Activated CD8-positive, alpha-beta T cell treated with anti-CD3 and anti-CD28 coated beads for 36 hours (primary cell): ENCODE results near the gene MAN1B1. TPM values are rescaled to one million over a fixed set of nuclear protein-coding genes. Genes with fewer than 3 reads are reported as not detected.
A peak's percentile ranks its signal among the peaks of the same experiment; 100 is the strongest.

Source experiments
- ATAC-seq: fragments of 200-7000 bp; cut with Tn5 transposase; one replicate; pipeline ENCODE4 v1.10.0; 2021; ENCODE audit warnings: mild to moderate bottlenecking, moderate library complexity
- CTCF ChIA-PET: fragments of 350-600 bp; sonication (Branson Sonifier 250); formaldehyde crosslinking; loops from one replicate; lab custom pipeline; 2021; ENCODE audit warnings: antibody characterized with exemption; lab: Charles Lee
- POLR2A ChIA-PET: fragments of 350-600 bp; sonication (Branson Sonifier 250); formaldehyde crosslinking; loops from one replicate; lab custom pipeline; 2021; ENCODE audit warnings: antibody characterized with exemption; lab: Charles Lee
- DNase-seq: peaks from one replicate; pipeline ENCODE4 v3.0.0-alpha.2; 2020
- H3K27ac Mint-ChIP-seq: one replicate; pipeline ENCODE4 v1.8.0; 2021; ENCODE audit warnings: mild to moderate bottlenecking, mixed read lengths
- H3K27me3 Mint-ChIP-seq: one replicate; pipeline ENCODE4 v1.8.0; 2021; ENCODE audit warnings: mixed read lengths
- H3K36me3 Mint-ChIP-seq: one replicate; pipeline ENCODE4 v1.8.0; 2021; ENCODE audit warnings: low read depth, mixed read lengths
- H3K4me1 Mint-ChIP-seq: one replicate; pipeline ENCODE4 v1.8.0; 2021; ENCODE audit warnings: low read depth, mixed read lengths
- H3K4me3 Mint-ChIP-seq: one replicate; pipeline ENCODE4 v1.8.0; 2021; ENCODE audit warnings: mild to moderate bottlenecking, moderate library complexity, mixed read lengths
- H3K9me3 Mint-ChIP-seq: one replicate; pipeline ENCODE4 v1.8.0; 2021; ENCODE audit warnings: mixed read lengths
- intact Hi-C: fragments of 100-400 bp; cut with micrococcal nuclease; formaldehyde crosslinking; loops from one replicate; pipeline ENCODE4 v1.10.0; 2022
- total RNA-seq, 2 experiments: library from RNA; stranded (reverse); gene quantifications; one replicate each; pipeline ENCODE4 v1.2.3, GENCODE V29; 2021
- TF ChIP-seq, protein P1 (sequence below): fragments of 200-600 bp; IDR thresholded peaks from one replicate; pipeline ENCODE4 v1.8.0; 2022; ENCODE audit warnings: antibody characterized with exemption, mild to moderate bottlenecking

MAN1B1 gene
- total RNA-seq, 2 experiments from 2014 or later: 31.1 to 33.2 TPM

DNA sequence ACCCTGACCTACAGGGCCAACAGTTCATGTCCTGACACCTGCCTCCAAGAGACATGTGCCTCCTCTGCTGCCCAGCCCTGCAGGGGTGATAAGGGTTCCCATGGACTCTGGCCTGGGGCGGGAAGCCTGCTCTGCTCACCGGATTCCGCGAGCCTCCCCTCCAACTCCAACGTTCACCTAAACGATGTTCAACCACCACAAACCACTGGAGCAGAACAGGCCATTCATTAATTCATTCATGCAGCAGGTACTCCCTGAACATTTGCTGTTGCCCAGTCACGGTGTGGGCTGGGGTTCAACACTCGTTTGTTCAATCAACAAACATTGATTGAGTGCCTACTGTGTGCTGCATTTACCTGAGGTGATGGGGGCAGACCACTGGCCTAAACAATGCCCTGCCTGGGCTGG lies 12.8 kb upstream of the MAN1B1 start:
- no peaks in the 10 kb centered on the region for H3K27me3 Mint-ChIP-seq
- ATAC-seq (no peak), DNase-seq (no peak)
- TF ChIP-seq, protein P1, sequence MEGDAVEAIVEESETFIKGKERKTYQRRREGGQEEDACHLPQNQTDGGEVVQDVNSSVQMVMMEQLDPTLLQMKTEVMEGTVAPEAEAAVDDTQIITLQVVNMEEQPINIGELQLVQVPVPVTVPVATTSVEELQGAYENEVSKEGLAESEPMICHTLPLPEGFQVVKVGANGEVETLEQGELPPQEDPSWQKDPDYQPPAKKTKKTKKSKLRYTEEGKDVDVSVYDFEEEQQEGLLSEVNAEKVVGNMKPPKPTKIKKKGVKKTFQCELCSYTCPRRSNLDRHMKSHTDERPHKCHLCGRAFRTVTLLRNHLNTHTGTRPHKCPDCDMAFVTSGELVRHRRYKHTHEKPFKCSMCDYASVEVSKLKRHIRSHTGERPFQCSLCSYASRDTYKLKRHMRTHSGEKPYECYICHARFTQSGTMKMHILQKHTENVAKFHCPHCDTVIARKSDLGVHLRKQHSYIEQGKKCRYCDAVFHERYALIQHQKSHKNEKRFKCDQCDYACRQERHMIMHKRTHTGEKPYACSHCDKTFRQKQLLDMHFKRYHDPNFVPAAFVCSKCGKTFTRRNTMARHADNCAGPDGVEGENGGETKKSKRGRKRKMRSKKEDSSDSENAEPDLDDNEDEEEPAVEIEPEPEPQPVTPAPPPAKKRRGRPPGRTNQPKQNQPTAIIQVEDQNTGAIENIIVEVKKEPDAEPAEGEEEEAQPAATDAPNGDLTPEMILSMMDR: no peak
- intact Hi-C loops: no loop called here
- H3K27ac Mint-ChIP-seq: no peak overlapping the region
- no peaks in the 10 kb centered on the region for H3K4me1 Mint-ChIP-seq
- CTCF ChIA-PET: interaction anchor here (1.0 to 11.3 kb wide), 2 partner anchors 10 to 24 kb away, joined by 3 to 164 read pairs; partner anchors contain the start of gene NPDC1
- peaks cover 3% of the 10 kb centered on the region for H3K36me3 Mint-ChIP-seq
- H3K9me3 Mint-ChIP-seq: no peaks in the 10 kb centered on the region
- H3K4me3 Mint-ChIP-seq: no peak overlapping the region
- POLR2A ChIA-PET: no interaction called here

DNA sequence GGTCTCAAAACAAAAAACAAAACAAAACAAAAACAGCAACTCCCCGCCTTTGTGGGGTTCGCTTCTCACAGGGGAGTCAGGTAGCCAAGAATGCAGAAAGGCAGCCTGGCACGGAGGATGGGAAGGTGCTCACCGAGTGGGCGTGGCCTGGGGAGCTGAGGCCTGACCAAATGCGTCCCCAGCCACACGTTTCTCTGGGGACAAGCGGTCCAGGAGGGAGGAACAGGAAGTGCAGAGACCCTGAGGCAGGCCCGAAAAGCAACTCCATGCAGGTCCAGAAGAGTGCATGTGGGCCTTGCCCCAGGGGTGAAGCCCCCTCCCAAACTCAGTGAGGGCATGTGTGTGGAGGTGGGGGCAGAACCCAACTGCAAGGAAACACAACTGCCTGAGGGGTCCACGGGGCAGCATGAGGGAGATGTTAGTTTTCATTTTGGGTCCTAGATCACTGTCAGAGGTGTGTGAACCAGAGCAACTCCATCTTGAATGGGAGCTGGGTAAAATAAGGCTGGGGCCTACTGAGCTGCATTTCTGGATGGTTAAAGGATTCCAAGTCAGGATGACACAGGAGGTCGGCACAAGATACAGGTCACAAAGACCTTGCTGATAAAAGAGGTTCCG lies 12.0 kb upstream of the MAN1B1 start:
- H3K27me3 Mint-ChIP-seq: no peaks in the 10 kb centered on the region
- DNase-seq (no peak), ATAC-seq (no peak)
- H3K4me3 Mint-ChIP-seq: no peak overlapping the region
- ChIA-PET POLR2A (no interaction called here), CTCF (interaction anchor here (1.0 to 1.1 kb wide), 2 partner anchors 10 to 39 kb away, joined by 3 read pairs; no protein-coding TSS in a partner anchor)
- intact Hi-C loops: no loop called here
- peaks cover 2% of the 10 kb centered on the region for H3K4me1 Mint-ChIP-seq
- TF ChIP-seq, protein P1: no peak
- H3K27ac Mint-ChIP-seq: no peak overlapping the region
- H3K9me3 Mint-ChIP-seq: no peaks in the 10 kb centered on the region
- H3K36me3 Mint-ChIP-seq: peaks cover 4% of the 10 kb centered on the region

DNA sequence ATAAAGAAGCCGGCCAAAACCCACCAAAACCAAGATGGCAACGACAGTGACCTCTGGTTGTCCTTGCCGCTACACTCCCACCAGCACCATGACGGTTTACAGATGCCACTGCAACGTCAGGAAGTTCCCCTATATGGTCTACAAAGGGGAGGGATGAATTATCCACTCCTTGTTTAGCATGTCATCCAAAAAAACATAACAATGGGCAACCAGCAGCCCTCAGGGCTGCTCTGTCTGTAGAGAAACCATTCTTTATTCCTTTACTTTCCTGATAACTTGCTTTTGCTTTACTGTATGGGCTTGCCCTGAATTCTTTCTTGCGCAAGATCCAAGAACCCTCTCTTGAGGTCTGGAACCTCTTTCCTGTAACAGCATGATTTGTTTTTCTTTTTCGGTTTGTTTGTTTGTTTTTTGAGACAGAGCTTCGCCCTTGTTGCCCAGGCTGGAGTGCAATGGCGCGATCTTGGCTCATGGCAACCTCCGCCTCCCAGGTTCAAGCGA lies 11.5 kb upstream of the MAN1B1 start:
- ATAC-seq: no peak

DNA sequence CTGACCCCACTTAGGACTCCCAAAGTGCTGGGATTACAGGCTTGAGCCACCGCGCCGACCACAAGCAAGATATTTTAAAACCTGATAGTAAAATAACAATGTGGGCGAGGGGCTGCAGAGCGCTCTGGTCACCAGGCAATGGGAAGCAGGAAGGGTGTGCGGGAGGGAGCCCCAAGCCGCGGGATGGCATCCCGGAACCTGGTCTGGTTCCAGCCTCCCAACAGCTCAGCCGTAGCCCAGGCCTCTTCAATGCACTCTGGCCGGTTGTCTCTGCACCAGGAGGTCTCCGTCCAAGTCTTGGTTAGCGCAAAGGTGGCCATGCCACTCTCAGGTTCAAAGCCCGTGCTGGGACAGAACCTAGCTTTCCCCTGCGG lies 10.2 kb upstream of the MAN1B1 start:
- H3K4me3 Mint-ChIP-seq: peak overlapping the region; percentile 66
- peaks cover 11% of the 10 kb centered on the region for H3K36me3 Mint-ChIP-seq
- POLR2A ChIA-PET: interaction anchor here (0.6 to 1.6 kb wide), 3 partner anchors 9 to 19 kb away, joined by 3 to 10 read pairs (median 3); partner anchors contain the start of gene MAN1B1
- ATAC-seq (no peak), DNase-seq (no peak)
- TF ChIP-seq, protein P1: no peak
- CTCF ChIA-PET: interaction anchor here (0.6 to 2.4 kb wide), 9 partner anchors 9 to 48 kb away, joined by 3 to 18 read pairs (median 6); partner anchors contain the start of genes ENTPD2 and NPDC1
- H3K9me3 Mint-ChIP-seq: no peaks in the 10 kb centered on the region
- H3K27me3 Mint-ChIP-seq: no peaks in the 10 kb centered on the region
- intact Hi-C loops: no loop called here
- no peak overlapping the region for H3K27ac Mint-ChIP-seq
- H3K4me1 Mint-ChIP-seq: peaks cover 4% of the 10 kb centered on the region

More for the DNA sequence above, 11.5 kb upstream of the MAN1B1 start:
- H3K27me3 Mint-ChIP-seq: no peaks in the 10 kb centered on the region
- H3K9me3 Mint-ChIP-seq: no peaks in the 10 kb centered on the region
- no peak overlapping the region for H3K4me3 Mint-ChIP-seq
- DNase-seq: no peak
- H3K27ac Mint-ChIP-seq: no peak overlapping the region
- POLR2A ChIA-PET: no interaction called here
- H3K36me3 Mint-ChIP-seq: peaks cover 8% of the 10 kb centered on the region
- TF ChIP-seq, protein P1: no peak
- CTCF ChIA-PET: interaction anchor here (1.0 to 2.0 kb wide), 5 partner anchors 11 to 40 kb away, joined by 3 to 6 read pairs (median 5); partner anchors contain the start of gene ENTPD2
- intact Hi-C loops: no loop called here
- peaks cover 4% of the 10 kb centered on the region for H3K4me1 Mint-ChIP-seq
